H9 (cell line): ENCODE data around the gene TREML4. TPM values are rescaled to one million over a fixed set of nuclear protein-coding genes. Genes with fewer than 3 reads are reported as not detected.

Experiments used
- DNase-seq: peaks from one replicate; pipeline ENCODE4 v3.0.0-alpha.2; 2017
- H2AFZ ChIP-seq: one replicate; pipeline ENCODE4 v1.6.1; 2013; ENCODE audit warnings: mild to moderate bottlenecking, low read length, control low read depth, moderate library complexity
- H2AK5ac ChIP-seq: 2 replicates; pipeline ENCODE4 v1.6.1; 2013; ENCODE audit warnings: low read length, control low read depth, mixed read lengths; ENCODE audit not compliant: insufficient read length
- H2BK120ac ChIP-seq: one replicate; pipeline ENCODE4 v1.6.1; 2013; ENCODE audit warnings: low read depth, mild to moderate bottlenecking, low read length, control low read depth, inconsistent platforms; ENCODE audit not compliant: poor library complexity, severe bottlenecking
- H2BK12ac ChIP-seq: 2 replicates; pipeline ENCODE4 v1.6.1; 2013; ENCODE audit warnings: low read length, control low read depth, mixed read lengths, low read depth; ENCODE audit not compliant: insufficient read length
- H2BK15ac ChIP-seq: 2 replicates; pipeline ENCODE4 v1.6.1; 2013; ENCODE audit warnings: low read depth, low read length, control low read depth
- H2BK20ac ChIP-seq: one replicate; pipeline ENCODE4 v1.6.1; 2013; ENCODE audit warnings: low read depth, mild to moderate bottlenecking, low read length, control low read depth, inconsistent platforms; ENCODE audit not compliant: poor library complexity, severe bottlenecking
- H2BK5ac ChIP-seq: 2 replicates; pipeline ENCODE4 v1.6.1; 2013; ENCODE audit warnings: low read length, control low read depth, mixed read lengths; ENCODE audit not compliant: insufficient read length
- H3K14ac ChIP-seq: 2 replicates; pipeline ENCODE4 v1.6.1; 2013; ENCODE audit warnings: low read length, control low read depth; ENCODE audit not compliant: insufficient read depth
- H3K18ac ChIP-seq: 2 replicates; pipeline ENCODE4 v1.6.1; 2013; ENCODE audit warnings: low read depth, mild to moderate bottlenecking, mixed read lengths, low read length, control low read depth; ENCODE audit not compliant: insufficient read length
- H3K23ac ChIP-seq: 2 replicates; pipeline ENCODE4 v1.6.1; 2013; ENCODE audit warnings: low read length, control low read depth, mixed read lengths, low read depth; ENCODE audit not compliant: insufficient read length
- H3K23me2 ChIP-seq: 2 replicates; pipeline ENCODE4 v1.6.1; 2013; ENCODE audit warnings: low read depth, mild to moderate bottlenecking, mixed read lengths, low read length, control low read depth; ENCODE audit not compliant: insufficient read length, poor library complexity, severe bottlenecking
- H3K27ac ChIP-seq: 2 replicates; pipeline ENCODE4 v1.5.1; 2013; ENCODE audit warnings: low read length, control low read depth, mixed read lengths, low read depth; ENCODE audit not compliant: insufficient read length
- H3K27me3 ChIP-seq: 2 replicates; pipeline ENCODE4 v1.6.1; 2013; ENCODE audit warnings: low read length, control low read depth, inconsistent platforms; ENCODE audit not compliant: insufficient read depth
- H3K4ac ChIP-seq: 2 replicates; pipeline ENCODE4 v1.6.1; 2013; ENCODE audit warnings: low read depth, mild to moderate bottlenecking, control low read depth, inconsistent platforms, low read length, moderate library complexity
- H3K4me1 ChIP-seq: 2 replicates; pipeline ENCODE4 v1.6.1; 2013; ENCODE audit warnings: low read length, control low read depth, inconsistent platforms; ENCODE audit not compliant: insufficient read depth
- H3K4me2 ChIP-seq: 2 replicates; pipeline ENCODE4 v1.6.1; 2013; ENCODE audit warnings: low read length, control low read depth, mixed read lengths; ENCODE audit not compliant: insufficient read length, insufficient read depth
- H3K56ac ChIP-seq: 2 replicates; pipeline ENCODE4 v1.6.1; 2013; ENCODE audit warnings: low read depth, mild to moderate bottlenecking, mixed read lengths, low read length, control low read depth; ENCODE audit not compliant: insufficient read length
- H3K79me1 ChIP-seq: 2 replicates; pipeline ENCODE4 v1.6.1; 2013; ENCODE audit warnings: low read depth, mild to moderate bottlenecking, moderate library complexity, low read length, control low read depth, inconsistent platforms; ENCODE audit not compliant: insufficient read depth, poor library complexity, severe bottlenecking
- H3K79me2 ChIP-seq: 2 replicates; pipeline ENCODE4 v1.6.1; 2013; ENCODE audit warnings: low read length, control low read depth, inconsistent platforms; ENCODE audit not compliant: insufficient read depth
- H3K9ac ChIP-seq: 2 replicates; pipeline ENCODE4 v1.6.1; 2013; ENCODE audit warnings: low read length, control low read depth, mixed read lengths; ENCODE audit not compliant: insufficient read length; ENCODE audit errors: extremely low read depth
- H3K9me3 ChIP-seq: one replicate; pipeline ENCODE4 v1.6.1; 2013; ENCODE audit warnings: low read depth, low read length, inconsistent platforms; ENCODE audit not compliant: control insufficient read depth
- H3T11ph ChIP-seq: one replicate; pipeline ENCODE4 v1.6.1; 2013; ENCODE audit warnings: mild to moderate bottlenecking, low read length, control low read depth, inconsistent platforms
- H4K20me1 ChIP-seq: one replicate; pipeline ENCODE4 v1.6.1; 2013; ENCODE audit not compliant: control insufficient read depth, insufficient read length, insufficient read depth
- H4K5ac ChIP-seq: 2 replicates; pipeline ENCODE4 v1.6.1; 2013; ENCODE audit warnings: low read depth, mild to moderate bottlenecking, mixed read lengths, low read length, control low read depth; ENCODE audit not compliant: insufficient read length
- H4K8ac ChIP-seq: replicated peaks from 2 replicates; pipeline ENCODE4 v1.6.1; 2013; ENCODE audit warnings: low read length, control low read depth, mixed read lengths, low read depth; ENCODE audit not compliant: insufficient read length
- H4K91ac ChIP-seq: 2 replicates; pipeline ENCODE4 v1.6.1; 2013; ENCODE audit warnings: low read depth, mild to moderate bottlenecking, moderate library complexity, mixed read lengths, low read length, control low read depth; ENCODE audit not compliant: insufficient read length
- H3K27ac Mint-ChIP-seq, 3 experiments: 2 replicates in 2 of 3; 3 replicates in 1 of 3; pipeline ENCODE4 v1.8.0; 2020 to 2021; ENCODE audit warnings: mixed read lengths in 3 of 3, mild to moderate bottlenecking in 1 of 3, moderate library complexity in 1 of 3
- H3K27me3 Mint-ChIP-seq: 2 replicates; pipeline ENCODE4 v1.8.0; 2021; ENCODE audit warnings: low read depth, mild to moderate bottlenecking, moderate library complexity, mixed read lengths
- H3K36me3 Mint-ChIP-seq, 3 experiments: 2 replicates in 2 of 3; 3 replicates in 1 of 3; pipeline ENCODE4 v1.8.0; 2020 to 2021; ENCODE audit warnings: low read depth in 3 of 3, mixed read lengths in 3 of 3; ENCODE audit not compliant: insufficient read depth in 1 of 3
- H3K4me1 Mint-ChIP-seq, 2 experiments: 2 replicates each; pipeline ENCODE4 v1.8.0; 2020; ENCODE audit warnings: mixed read lengths in 2 of 2
- H3K4me3 Mint-ChIP-seq, 2 experiments: 2 replicates in 1 of 2; 3 replicates in 1 of 2; pipeline ENCODE4 v1.8.0; 2020 to 2021; ENCODE audit warnings: mild to moderate bottlenecking in 2 of 2, mixed read lengths in 2 of 2, moderate library complexity in 1 of 2
- H3K9me3 Mint-ChIP-seq, 2 experiments: 2 replicates in 1 of 2; 3 replicates in 1 of 2; pipeline ENCODE4 v1.8.0; 2020; ENCODE audit warnings: mild to moderate bottlenecking in 2 of 2, mixed read lengths in 2 of 2, moderate library complexity in 1 of 2
- CTCF ChIP-seq: fragments of 200-600 bp; sonication (generic); conservative IDR thresholded peaks from 3 replicates; pipeline ENCODE4 v1.8.0; 2021; ENCODE audit warnings: antibody characterized with exemption, mild to moderate bottlenecking
- WGBS: extraction: QIAGEN DNeasy Blood & Tissue Kit; methylation state at CpG from one replicate; pipeline ENCODE4 v1.1.7; 2013; ENCODE audit warnings: missing lambda C conversion rate, low lambda C conversion rate, mixed read lengths; ENCODE audit not compliant: insufficient read length; ENCODE audit errors: extremely low coverage; 5-methylcytosine and 5-hydroxymethylcytosine counted together
- total RNA-seq: library from RNA; stranded (reverse); gene quantifications from 2 replicates; pipeline ENCODE4 v1.2.1, GENCODE V29; 2021

TREML4 gene
- total RNA-seq, 1 experiment from 2014 or later, result not detected

GRCh38 chr6:41216616-41217015 lies 11.5 kb upstream of the TREML4 start:
- H3K56ac ChIP-seq, result no peak overlapping the region
- H3K4me1 Mint-ChIP-seq, result 0 out of 4 replicates have a peak, but pooled peaks cover 0 to 2% of the 10 kb centered on the region in 2 experiments
- H3K27me3 ChIP-seq, result no peaks in the 10 kb centered on the region
- no peak overlapping the region for H3K27ac ChIP-seq
- no peak overlapping the region for H4K5ac ChIP-seq
- no peak overlapping the region for H3K23ac ChIP-seq
- H3K4me3 Mint-ChIP-seq, result no peak overlapping the region
- no peaks in the 10 kb centered on the region for H3K4me1 ChIP-seq
- TF ChIP-seq CTCF, result no peak
- H2BK12ac ChIP-seq, result no peak overlapping the region
- no peak overlapping the region for H2BK5ac ChIP-seq
- no peak overlapping the region for H2AFZ ChIP-seq
- H3K79me1 ChIP-seq, result no peaks in the 10 kb centered on the region
- no peak overlapping the region for H4K8ac ChIP-seq
- no peaks in the 10 kb centered on the region for H3K23me2 ChIP-seq
- no peak for DNase-seq
- H3K9ac ChIP-seq, result no peak overlapping the region
- no peak overlapping the region for H3K27ac Mint-ChIP-seq
- H3K36me3 Mint-ChIP-seq, result no peaks in the 10 kb centered on the region; a peak in 3 of 7 replicates
- H3K9me3 Mint-ChIP-seq, result peaks cover 14 to 21% of the 10 kb centered on the region in 2 experiments
- no peak overlapping the region for H3K4ac ChIP-seq
- WGBS, result no CpG with 5 or more reads among the region's 5 CpGs
- H2AK5ac ChIP-seq, result no peak overlapping the region
- no peak overlapping the region for H2BK15ac ChIP-seq
- no peak overlapping the region for H3K14ac ChIP-seq
- no peak overlapping the region for H3T11ph ChIP-seq
- H3K27me3 Mint-ChIP-seq, result peaks cover 11% of the 10 kb centered on the region
- no peak overlapping the region for H2BK20ac ChIP-seq
- H3K18ac ChIP-seq, result no peak overlapping the region
- no peaks in the 10 kb centered on the region for H4K20me1 ChIP-seq
- H3K4me2 ChIP-seq, result no peak overlapping the region
- H3K9me3 ChIP-seq, result no peaks in the 10 kb centered on the region
- H3K79me2 ChIP-seq, result no peaks in the 10 kb centered on the region
- H2BK120ac ChIP-seq, result no peak overlapping the region
- no peak overlapping the region for H4K91ac ChIP-seq
